HG03060 (cell line): Measurements from ENCODE around the gene TJP3.

ENCODE experiments used
- ATAC-seq: cut with Tn5 transposase; IDR thresholded peaks from one replicate; pipeline ENCODE4 v1.9.1; 2021; ENCODE audit warnings: low read depth, moderate number of reproducible peaks; ENCODE audit not compliant: unreplicated experiment

Gene TJP3

GRCh38 chr19:3781603-3782002, 73.4 kb downstream of the TJP3 start:
- no peak for ATAC-seq

GRCh38 chr19:3782330-3782729, 74.1 kb downstream of the TJP3 start:
- no peak for ATAC-seq

GRCh38 chr19:3782903-3783302, 74.7 kb downstream of the TJP3 start:
- ATAC-seq = no peak

- ATAC-seq = no peak
These were observed 75.7 kb downstream of the TJP3 start for GRCh38 chr19:3783660-3784584.

- no peak for ATAC-seq
These were observed 76.6 kb downstream of the TJP3 start for GRCh38 chr19:3784607-3785450.

GRCh38 chr19:3785451-3785937, 77.3 kb downstream of the TJP3 start:
- no peak for ATAC-seq

GRCh38 chr19:3785938-3786824, 78.0 kb downstream of the TJP3 start, which contains the start of gene MATK:
Gene MATK, minus strand, starts transcription at chr19:3786381. Its CDS starts 1,246 bp downstream, at chr19:3785135.
- no peak for ATAC-seq

- no peak for ATAC-seq
These were observed 81.0 kb downstream of the TJP3 start for GRCh38 chr19:3788996-3789778.

- no peak for ATAC-seq
These were observed 82.1 kb downstream of the TJP3 start for GRCh38 chr19:3790209-3790734.

- no peak for ATAC-seq
These were observed 82.8 kb downstream of the TJP3 start for GRCh38 chr19:3790941-3791340.

GRCh38 chr19:3792114-3792513, 83.9 kb downstream of the TJP3 start:
- ATAC-seq = no peak

- ATAC-seq = no peak
These were observed 85.6 kb downstream of the TJP3 start for GRCh38 chr19:3793799-3794198.

GRCh38 chr19:3796358-3796757, 88.2 kb downstream of the TJP3 start:
- ATAC-seq = no peak

- ATAC-seq = no peak
These were observed 90.0 kb downstream of the TJP3 start for GRCh38 chr19:3798137-3798536.
